ENCODE measurements around the gene AKR1C2.

GRCh38 chr10:5033061-5033778 is 29.6 kb upstream of the AKR1C2 start:
- TF ChIP-seq, protein P1, sequence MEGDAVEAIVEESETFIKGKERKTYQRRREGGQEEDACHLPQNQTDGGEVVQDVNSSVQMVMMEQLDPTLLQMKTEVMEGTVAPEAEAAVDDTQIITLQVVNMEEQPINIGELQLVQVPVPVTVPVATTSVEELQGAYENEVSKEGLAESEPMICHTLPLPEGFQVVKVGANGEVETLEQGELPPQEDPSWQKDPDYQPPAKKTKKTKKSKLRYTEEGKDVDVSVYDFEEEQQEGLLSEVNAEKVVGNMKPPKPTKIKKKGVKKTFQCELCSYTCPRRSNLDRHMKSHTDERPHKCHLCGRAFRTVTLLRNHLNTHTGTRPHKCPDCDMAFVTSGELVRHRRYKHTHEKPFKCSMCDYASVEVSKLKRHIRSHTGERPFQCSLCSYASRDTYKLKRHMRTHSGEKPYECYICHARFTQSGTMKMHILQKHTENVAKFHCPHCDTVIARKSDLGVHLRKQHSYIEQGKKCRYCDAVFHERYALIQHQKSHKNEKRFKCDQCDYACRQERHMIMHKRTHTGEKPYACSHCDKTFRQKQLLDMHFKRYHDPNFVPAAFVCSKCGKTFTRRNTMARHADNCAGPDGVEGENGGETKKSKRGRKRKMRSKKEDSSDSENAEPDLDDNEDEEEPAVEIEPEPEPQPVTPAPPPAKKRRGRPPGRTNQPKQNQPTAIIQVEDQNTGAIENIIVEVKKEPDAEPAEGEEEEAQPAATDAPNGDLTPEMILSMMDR (IDR thresholded peaks at IDR 0.05): no peak
- no peak for TF ChIP-seq POLR2A (IDR thresholded peaks at IDR 0.05)
- no peak for TF ChIP-seq EP300 (IDR thresholded peaks at IDR 0.05; ENCODE audit: low read depth)

Data from transverse colon (tissue), 3 donors.